ENCODE data around the gene SSBP3. TPM values are rescaled to one million over a fixed set of nuclear protein-coding genes. Genes with fewer than 3 reads are reported as not detected.

SSBP3 gene
- total and polyA plus RNA-seq, 2 experiments from 2014 or later: 47.4 to 68.6 TPM

- H3K4me1 Mint-ChIP-seq: peaks cover 26% of the 10 kb centered on the region
These were observed 141.1 kb downstream of the SSBP3 start for GRCh38 chr1:54265126-54265525.

More at GRCh38 chr1:54265126-54265525, 141.1 kb downstream of the SSBP3 start:
- Histone ChIP-seq H2AFZ (no peak overlapping the region), H3K79me2 (replicated peaks; ENCODE audit: insufficient read depth) (peaks cover 56% of the 10 kb centered on the region), H3K4me1 (ENCODE audit: insufficient read depth) (no peaks in the 10 kb centered on the region), H3K9me2 (ENCODE audit: insufficient read depth) (no peaks in the 10 kb centered on the region), H3K36me3 (ENCODE audit: insufficient read depth) (no peaks in the 10 kb centered on the region), H3K27ac (ENCODE audit: low read depth) (0 out of 2 replicates have a peak overlapping the region, but pooled peaks have one; percentile 39), H4K20me1 (replicated peaks; ENCODE audit: insufficient read depth) (peaks cover 28% of the 10 kb centered on the region), H3F3A (replicated peaks; ENCODE audit: low read depth) (no peaks in the 10 kb centered on the region), H3K4me2 (no peak overlapping the region), H3K27me3 (ENCODE audit: insufficient read depth) (no peaks in the 10 kb centered on the region), H3K4me3 (no peak overlapping the region)
- Mint-ChIP-seq H3K36me3 (ENCODE audit: low read depth) (peaks cover 3% of the 10 kb centered on the region; the same call in 1 of the 3 replicates), H3K4me3 (no peak overlapping the region), H3K27ac (peak overlapping the region; percentile 4; the same call in 1 of the 2 replicates), H3K27me3 (ENCODE audit: insufficient read depth, low read depth, poor library complexity) (peaks cover 21% of the 10 kb centered on the region), H3K9me3 (no peaks in the 10 kb centered on the region)
- ATAC-seq (no peak), DNase-seq (ENCODE audit: low spot score) (no peak)
- TF ChIP-seq STAT1 (IDR thresholded peaks at IDR 0.05; ENCODE audit: unreplicated experiment) (no peak), POLR2AphosphoS5 (IDR thresholded peaks at IDR 0.05; ENCODE audit: low read depth) (no peak), EZH2phosphoT487 (IDR thresholded peaks at IDR 0.05; ENCODE audit: unreplicated experiment) (no peak), ZNF462 (CRISPR knock-in tag; IDR thresholded peaks at IDR 0.05) (no peak), CTCF (conservative IDR thresholded peaks at IDR 0.05; ENCODE audit: low read depth in 2 of 2) (no peak), CREB1 (CRISPR knock-in tag; IDR thresholded peaks at IDR 0.05; ENCODE audit: low read depth) (no peak), ZNF114 (CRISPR knock-in tag; IDR thresholded peaks at IDR 0.05) (no peak), NANOG (IDR thresholded peaks at IDR 0.05; ENCODE audit: borderline replicate concordance) (no peak), JUNB (IDR thresholded peaks at IDR 0.05; ENCODE audit: unreplicated experiment) (no peak)
